Measurements from ENCODE around the gene RPP40. TPM values are rescaled to one million over a fixed set of nuclear protein-coding genes. Genes with fewer than 3 reads are reported as not detected.

Gene RPP40
- total and polyA plus RNA-seq, 2 of the 13 experiments (the other 11 are each of a cell fraction or from before 2014, with no cell fraction given): 18.0 to 41.2 TPM

DNA sequence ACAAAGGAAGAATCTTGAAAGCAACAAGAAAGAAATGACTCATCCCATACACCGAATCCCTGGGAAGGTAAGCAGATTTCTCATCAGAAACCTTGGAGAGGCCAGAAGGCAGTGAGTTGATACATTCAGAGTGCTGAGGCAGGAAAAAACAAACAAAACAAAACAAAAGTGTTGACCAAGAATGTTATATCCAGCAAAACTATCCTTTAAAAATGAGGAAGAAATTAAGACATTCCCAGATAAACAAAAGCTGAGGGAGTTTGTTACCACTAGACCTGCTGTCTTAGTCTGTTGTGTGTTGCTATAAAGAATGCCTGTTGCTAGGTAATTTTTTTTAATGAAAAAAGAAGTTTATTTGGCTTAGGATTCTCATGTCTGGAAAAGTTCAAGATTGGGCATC lies 47.6 kb upstream of the RPP40 start:
- in situ Hi-C loops (cut with HindIII; ENCODE audit: extremely low pct_ligation_motif_present, low pct_unique_long_range_greater_than_20kb) (loop anchor here (10.0 kb wide), 1 partner anchor 333 kb away; no protein-coding TSS in a partner anchor), intact Hi-C loops (cut with micrococcal nuclease; ENCODE audit: unreplicated experiment) (no loop called here)
- BruUV-seq (replicated peaks): no TSS peak
- H3K27ac ChIP-seq (ENCODE audit: extremely low read length, insufficient read depth, low read length): no peak overlapping the region
- 33% methylated on average over 1 of the region's 1 CpG for WGBS (ENCODE audit: low lambda C conversion rate)
- no peaks in the 10 kb centered on the region for H4K20me1 ChIP-seq (ENCODE audit: insufficient read depth, low read length)
- ChIA-PET CTCF (ENCODE audit: low intra/inter-chr PET ratio, low total read pairs) (no interaction called here), POLR2A (no interaction called here)
- H3K9me3 ChIP-seq (ENCODE audit: low read length): peaks cover 21% of the 10 kb centered on the region
- peak; percentile 90; the same call in 1 of the 2 replicates for TF ChIP-seq ZNF337 (CRISPR knock-in tag; IDR thresholded peaks at IDR 0.05; ENCODE audit: borderline replicate concordance, low read depth)
- TF ChIP-seq KAT7 (CRISPR knock-in tag; IDR thresholded peaks at IDR 0.05; ENCODE audit: borderline replicate concordance): no peak
- no peak; the same call in 1 of the 2 replicates for TF ChIP-seq ZFP1 (CRISPR knock-in tag; IDR thresholded peaks at IDR 0.05)
- no peak overlapping the region for H3K9ac ChIP-seq (ENCODE audit: insufficient read depth, low read depth, low read length)
- H2AFZ ChIP-seq (ENCODE audit: low read length): no peak overlapping the region
- no peak overlapping the region for H3K4me2 ChIP-seq (ENCODE audit: low read depth, low read length)
- no peaks in the 10 kb centered on the region for H3K27me3 ChIP-seq (ENCODE audit: control insufficient read depth in 1 of 2, insufficient read depth in 2 of 2, low read length in 2 of 2)
- no peak for ATAC-seq
- no peaks in the 10 kb centered on the region for H3K4me1 ChIP-seq (ENCODE audit: insufficient read depth, low read length)
- H3K36me3 ChIP-seq (replicated peaks in 1 of 2; ENCODE audit: control insufficient read depth in 1 of 2, insufficient read depth in 2 of 2, low read length in 2 of 2): no peaks in the 10 kb centered on the region
- H3K4me3 ChIP-seq (replicated peaks in 1 of 3; ENCODE audit: insufficient read depth in 1 of 3, low read depth in 2 of 3, low read length in 3 of 3): no peak overlapping the region
- H3K79me2 ChIP-seq (ENCODE audit: insufficient read depth, low read length): no peaks in the 10 kb centered on the region
- FAIRE-seq: no peak
- DNase-seq (ENCODE audit: low spot score): no peak

DNA sequence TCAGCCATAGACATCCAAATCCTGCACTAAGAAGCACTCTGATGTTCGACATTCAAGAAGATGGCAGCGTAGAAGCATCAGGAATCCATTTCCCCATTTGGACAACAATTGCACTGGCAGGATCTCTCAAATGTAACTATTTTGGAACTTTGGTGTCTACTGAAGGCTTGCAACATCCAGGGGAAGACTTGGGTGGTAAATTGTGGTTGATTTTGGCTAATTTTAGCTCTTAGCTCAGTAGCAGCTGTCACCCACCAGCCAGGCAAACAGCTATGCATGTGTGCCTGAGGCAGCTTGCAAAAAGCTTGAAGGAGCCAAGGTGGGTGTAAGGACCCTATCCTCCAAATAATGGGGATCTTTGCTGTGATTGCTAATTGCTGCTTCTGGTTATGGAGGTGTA lies 46.2 kb upstream of the RPP40 start:
- CTCF ChIA-PET (ENCODE audit: low intra/inter-chr PET ratio, low total read pairs): no interaction called here
- Histone ChIP-seq H3K4me2 (ENCODE audit: low read depth, low read length) (no peak overlapping the region), H4K20me1 (ENCODE audit: insufficient read depth, low read length) (no peaks in the 10 kb centered on the region), H3K4me1 (ENCODE audit: insufficient read depth, low read length) (no peaks in the 10 kb centered on the region), H3K79me2 (ENCODE audit: insufficient read depth, low read length) (no peaks in the 10 kb centered on the region), H3K4me3 (replicated peaks in 1 of 3; ENCODE audit: insufficient read depth in 1 of 3, low read depth in 2 of 3, low read length in 3 of 3) (no peak overlapping the region), H3K9ac (ENCODE audit: insufficient read depth, low read depth, low read length) (no peak overlapping the region), H3K9me3 (ENCODE audit: low read length) (peaks cover 21% of the 10 kb centered on the region), H2AFZ (ENCODE audit: low read length) (no peak overlapping the region), H3K27ac (ENCODE audit: extremely low read length, insufficient read depth, low read length) (no peak overlapping the region), H3K36me3 (replicated peaks in 1 of 2; ENCODE audit: control insufficient read depth in 1 of 2, insufficient read depth in 2 of 2, low read length in 2 of 2) (no peaks in the 10 kb centered on the region), H3K27me3 (ENCODE audit: control insufficient read depth in 1 of 2, insufficient read depth in 2 of 2, low read length in 2 of 2) (no peaks in the 10 kb centered on the region)
- FAIRE-seq: no peak
- intact Hi-C loops (cut with micrococcal nuclease; ENCODE audit: unreplicated experiment) (no loop called here), in situ Hi-C loops (cut with HindIII; ENCODE audit: extremely low pct_ligation_motif_present, low pct_unique_long_range_greater_than_20kb) (loop anchor here (10.0 kb wide), 1 partner anchor 335 kb away; no protein-coding TSS in a partner anchor)
- 92% methylated on average over 2 of the region's 2 CpGs for WGBS (ENCODE audit: low lambda C conversion rate)
- no peak for ATAC-seq
- POLR2A ChIA-PET: no interaction called here
- DNase-seq (ENCODE audit: low spot score): no peak
- no TSS peak for BruUV-seq (replicated peaks)
- TF ChIP-seq, protein P1, sequence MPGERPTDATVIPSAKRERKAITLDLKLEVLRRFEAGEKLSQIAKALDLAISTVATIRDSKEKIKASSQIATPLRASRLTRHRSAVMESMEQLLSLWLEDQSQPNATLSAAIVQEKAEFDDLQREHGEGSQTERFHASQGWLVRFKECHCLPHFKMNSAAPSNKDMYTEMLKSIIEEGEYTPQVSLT (CRISPR knock-in tag; IDR thresholded peaks at IDR 0.05; ENCODE audit: borderline replicate concordance, low read depth): no peak
- no peak for TF ChIP-seq TCF7 (IDR thresholded peaks at IDR 0.05; ENCODE audit: low read depth)
- TF ChIP-seq, protein P2, sequence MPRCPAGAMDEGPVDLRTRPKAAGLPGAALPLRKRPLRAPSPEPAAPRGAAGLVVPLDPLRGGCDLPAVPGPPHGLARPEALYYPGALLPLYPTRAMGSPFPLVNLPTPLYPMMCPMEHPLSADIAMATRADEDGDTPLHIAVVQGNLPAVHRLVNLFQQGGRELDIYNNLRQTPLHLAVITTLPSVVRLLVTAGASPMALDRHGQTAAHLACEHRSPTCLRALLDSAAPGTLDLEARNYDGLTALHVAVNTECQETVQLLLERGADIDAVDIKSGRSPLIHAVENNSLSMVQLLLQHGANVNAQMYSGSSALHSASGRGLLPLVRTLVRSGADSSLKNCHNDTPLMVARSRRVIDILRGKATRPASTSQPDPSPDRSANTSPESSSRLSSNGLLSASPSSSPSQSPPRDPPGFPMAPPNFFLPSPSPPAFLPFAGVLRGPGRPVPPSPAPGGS (CRISPR knock-in tag; IDR thresholded peaks at IDR 0.05): no peak
- TF ChIP-seq REL (CRISPR knock-in tag; conservative IDR thresholded peaks at IDR 0.05): no peak
- no peak for TF ChIP-seq ZNF44 (CRISPR knock-in tag; IDR thresholded peaks at IDR 0.05)
- TF ChIP-seq MTA3 (CRISPR knock-in tag; IDR thresholded peaks at IDR 0.05): no peak
- no peak for TF ChIP-seq RCOR2 (CRISPR knock-in tag; IDR thresholded peaks at IDR 0.05)
- TF ChIP-seq FOXJ3 (CRISPR knock-in tag; IDR thresholded peaks at IDR 0.05; ENCODE audit: borderline replicate concordance): no peak
- TF ChIP-seq SNRNP70 (IDR thresholded peaks at IDR 0.05; ENCODE audit: low read depth, low read length): no peak
- no peak for TF ChIP-seq PPARG (CRISPR knock-in tag; conservative IDR thresholded peaks at IDR 0.05)
- no peak for TF ChIP-seq ZBTB8A (CRISPR knock-in tag; IDR thresholded peaks at IDR 0.05; ENCODE audit: borderline replicate concordance, low read depth)
- TF ChIP-seq NCOA1 (CRISPR knock-in tag; IDR thresholded peaks at IDR 0.05): no peak
- TF ChIP-seq SSRP1 (CRISPR knock-in tag; IDR thresholded peaks at IDR 0.05): no peak
- no peak for TF ChIP-seq ZBTB20 (CRISPR knock-in tag; IDR thresholded peaks at IDR 0.05; ENCODE audit: borderline replicate concordance, low read depth)
